RPMI8226 (cell line): ENCODE measurements around the gene RCC1.
"Not testable (repeated sequence)": the region's sequence is repeated elsewhere in the genome, so short reads cannot be mapped to it uniquely, and the experiment has no call there.

Experiments
- DNase-seq: peaks from one replicate; pipeline ENCODE4 v3.0.0-alpha.2; 2015

RCC1 gene, protein sequence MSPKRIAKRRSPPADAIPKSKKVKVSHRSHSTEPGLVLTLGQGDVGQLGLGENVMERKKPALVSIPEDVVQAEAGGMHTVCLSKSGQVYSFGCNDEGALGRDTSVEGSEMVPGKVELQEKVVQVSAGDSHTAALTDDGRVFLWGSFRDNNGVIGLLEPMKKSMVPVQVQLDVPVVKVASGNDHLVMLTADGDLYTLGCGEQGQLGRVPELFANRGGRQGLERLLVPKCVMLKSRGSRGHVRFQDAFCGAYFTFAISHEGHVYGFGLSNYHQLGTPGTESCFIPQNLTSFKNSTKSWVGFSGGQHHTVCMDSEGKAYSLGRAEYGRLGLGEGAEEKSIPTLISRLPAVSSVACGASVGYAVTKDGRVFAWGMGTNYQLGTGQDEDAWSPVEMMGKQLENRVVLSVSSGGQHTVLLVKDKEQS

DNA sequence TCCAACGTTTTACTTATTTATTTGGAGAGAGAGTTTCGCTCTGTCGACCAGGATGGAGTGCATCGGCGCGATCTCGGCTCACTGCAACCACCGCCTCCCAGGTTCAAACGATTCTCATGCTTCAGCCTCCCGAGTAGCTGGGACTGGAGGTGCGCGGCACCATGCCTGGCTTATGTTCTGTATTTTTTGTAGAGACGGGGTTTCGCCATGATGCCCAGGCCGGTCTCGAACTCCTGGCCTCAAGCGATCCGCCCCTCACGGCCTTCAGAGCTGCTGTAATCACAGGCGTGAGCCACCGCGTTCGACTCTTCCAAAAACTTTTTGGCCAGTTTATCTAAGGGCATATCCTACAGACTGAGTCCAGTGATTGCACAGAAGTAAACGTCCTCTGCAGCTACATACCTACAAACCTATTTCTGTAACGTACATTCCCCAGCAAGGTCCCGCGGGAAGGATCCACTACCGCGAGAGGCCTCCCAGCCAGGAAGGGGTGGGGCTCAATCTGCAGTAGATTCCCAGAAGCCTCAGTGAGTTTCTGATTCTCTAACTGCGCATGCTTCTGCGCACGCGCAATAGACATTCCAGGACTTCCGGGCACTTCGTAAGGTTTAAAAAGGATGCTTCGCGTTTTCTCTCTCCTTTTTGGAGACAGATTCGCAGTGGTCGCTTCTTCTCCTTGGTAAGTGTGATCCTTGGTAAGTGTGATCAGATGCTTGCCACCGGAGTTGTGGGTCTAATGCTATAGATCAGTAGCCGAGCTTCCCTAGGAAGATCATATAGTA lies at the start of gene RCC1:
TSS of gene RCC1 (plus strand) at position 638 of the 782 bp plus-strand sequence. CDS start 23,824 bp downstream, outside the sequence.
- DNase-seq = peak; percentile 99

DNA sequence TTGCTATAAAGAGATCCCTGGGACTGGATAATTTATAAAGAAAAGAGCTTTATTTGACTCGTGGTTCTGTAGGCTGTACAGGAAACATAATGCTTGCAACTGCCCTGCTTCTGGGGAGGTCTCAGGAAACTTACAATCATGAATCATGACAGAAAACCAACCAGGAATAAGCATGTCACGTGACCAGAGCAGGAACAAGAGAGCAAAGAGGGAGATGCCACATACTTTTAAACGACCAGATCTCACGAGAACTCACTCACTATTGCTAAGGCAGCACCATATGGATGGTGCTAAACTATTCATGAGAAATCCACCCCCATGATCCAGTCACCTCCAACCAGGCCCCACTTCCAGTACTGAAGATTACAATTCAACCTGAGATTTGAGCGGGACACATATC lies 49.8 kb upstream of the RCC1 start:
- DNase-seq = no peak

GRCh38 chr1:28457678-28458077 lies 48.2 kb upstream of the RCC1 start:
- no peak for DNase-seq

DNA sequence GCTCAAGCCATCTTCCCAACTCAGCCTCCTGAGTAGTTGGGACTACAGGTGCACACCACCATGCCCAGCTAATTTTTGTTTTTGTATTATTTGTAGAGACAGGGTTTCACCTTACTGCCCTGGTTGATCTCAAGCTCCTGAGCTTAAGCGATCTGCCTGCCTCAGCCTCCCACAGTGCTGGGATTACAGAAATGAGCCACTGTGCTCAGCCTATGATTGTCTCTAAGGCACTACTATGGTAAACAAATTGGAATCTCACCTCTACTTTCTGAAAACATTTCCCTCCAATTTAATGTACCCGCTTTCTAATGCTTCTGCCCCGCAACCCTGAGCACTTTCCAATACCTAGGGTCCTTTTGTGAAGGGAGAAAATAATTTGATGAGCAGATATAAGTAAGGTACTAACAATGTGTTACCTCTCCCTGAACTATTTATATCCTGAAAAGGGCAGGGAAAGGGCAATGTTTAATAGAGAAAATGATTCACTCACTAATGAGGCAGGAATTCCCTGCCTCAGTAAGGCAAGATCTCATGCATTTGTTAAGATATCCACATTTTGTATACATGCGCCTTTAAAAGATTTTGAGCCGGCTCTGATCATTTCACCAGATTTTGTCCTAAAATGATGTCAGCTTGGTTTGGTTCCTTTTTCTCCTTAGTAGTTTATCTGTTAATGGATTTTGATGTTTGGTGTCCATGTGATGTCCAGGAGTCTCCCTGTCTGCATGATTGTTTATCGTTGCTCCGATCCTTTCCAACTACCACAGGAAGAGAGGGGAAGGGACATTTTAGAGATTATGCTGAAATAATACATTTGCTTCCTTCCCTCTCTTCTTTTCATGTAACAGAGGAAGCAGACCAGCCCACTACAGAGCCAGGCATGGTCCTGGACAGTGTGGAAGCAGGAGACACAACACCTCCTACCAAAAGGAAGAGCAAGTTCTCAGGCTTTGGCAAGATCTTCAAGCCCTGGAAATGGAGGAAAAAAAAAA lies 47.3 kb upstream of the RCC1 start:
- DNase-seq = no peak

DNA sequence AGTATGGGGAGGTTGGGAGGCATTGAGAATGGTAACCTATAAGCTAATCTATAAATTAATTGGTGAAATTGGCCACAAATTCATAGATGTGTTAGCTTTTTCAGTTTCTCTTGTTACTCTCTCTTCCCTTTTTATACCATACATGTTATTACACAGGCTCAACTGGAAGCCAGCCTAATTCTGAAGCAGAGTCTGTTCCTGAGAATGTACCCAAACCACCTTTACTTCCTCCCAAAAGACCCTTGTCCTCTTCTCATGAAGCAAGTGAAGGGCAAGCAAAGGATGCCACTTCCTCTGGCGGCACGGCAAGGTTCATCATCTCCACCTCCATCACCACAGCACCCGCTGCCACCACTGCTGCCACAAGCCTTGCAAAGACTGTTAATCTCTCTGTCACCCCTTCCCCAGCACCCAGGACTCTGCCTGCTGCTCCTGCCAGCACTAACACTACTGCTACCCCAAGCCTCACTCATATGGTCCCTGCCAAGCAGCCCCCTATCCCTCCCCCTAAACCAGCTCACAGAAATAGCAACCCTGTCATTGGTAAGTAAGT lies 39.5 kb upstream of the RCC1 start:
- no peak for DNase-seq

DNA sequence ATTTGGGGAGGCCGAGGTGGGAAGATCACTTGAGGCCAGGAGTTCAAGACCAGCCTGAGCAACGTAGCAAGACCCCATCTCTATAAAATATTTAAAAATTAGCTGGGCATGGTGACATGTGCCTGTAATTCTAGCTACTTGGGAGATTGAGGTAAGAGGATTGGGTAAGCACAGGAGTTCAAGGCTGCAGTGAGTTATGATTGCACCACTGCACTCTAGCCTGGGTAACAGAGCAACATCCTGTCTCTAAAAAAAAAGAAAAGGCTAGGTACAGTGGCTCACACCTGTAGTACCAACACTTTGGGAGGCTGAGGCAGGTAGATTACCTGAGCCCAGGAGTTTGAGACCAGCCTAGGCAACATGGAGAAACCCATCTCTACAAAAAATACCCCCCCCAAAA lies 35.7 kb upstream of the RCC1 start:
- no peak for DNase-seq

GRCh38 chr1:28479497-28479896 lies 26.3 kb upstream of the RCC1 start:
- DNase-seq = not testable (repeated sequence)

- no peak for DNase-seq
Measured at GRCh38 chr1:28480308-28480707, 25.5 kb upstream of the RCC1 start.

DNA sequence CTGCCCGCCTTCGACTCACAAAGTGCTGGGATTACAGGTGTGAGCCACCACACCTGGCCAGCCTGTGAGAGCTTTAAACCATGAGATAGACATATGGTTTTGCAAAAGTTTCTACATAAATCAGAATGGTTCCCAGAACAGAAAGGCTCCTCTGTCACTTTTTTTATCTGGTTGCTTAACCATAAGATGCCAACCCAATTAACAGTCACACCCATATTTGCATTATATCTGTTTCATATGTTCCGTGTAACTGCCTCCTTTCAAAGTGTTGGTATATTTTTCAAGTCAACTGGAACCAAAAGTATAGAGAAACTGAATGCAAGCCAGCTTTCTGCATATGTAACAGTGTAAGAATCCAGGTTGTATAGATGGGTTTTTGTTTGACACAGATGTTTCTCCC lies 23.7 kb upstream of the RCC1 start:
- no peak for DNase-seq

DNA sequence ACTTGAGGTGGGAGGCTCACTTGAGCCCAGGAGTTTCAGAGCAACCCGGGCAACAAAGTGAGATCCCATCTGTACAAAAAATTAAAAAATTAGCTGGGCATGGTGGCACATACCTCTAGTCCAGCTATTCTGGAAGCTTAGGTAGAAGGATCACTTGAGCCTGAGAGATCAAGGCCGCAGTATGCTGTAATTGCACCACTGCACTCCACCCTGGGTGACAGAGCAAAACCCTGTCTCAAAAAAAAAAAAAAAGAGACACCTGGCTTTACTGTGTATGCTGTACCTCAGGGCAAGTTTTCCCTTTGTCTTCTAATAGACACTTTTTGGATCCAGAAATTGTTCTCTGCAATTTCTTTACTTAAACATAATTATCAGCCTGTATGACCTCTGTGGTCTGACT lies 23.1 kb upstream of the RCC1 start:
- no peak for DNase-seq

- no peak for DNase-seq
Measured at GRCh38 chr1:28494737-28495136, 11.1 kb upstream of the RCC1 start.

DNA sequence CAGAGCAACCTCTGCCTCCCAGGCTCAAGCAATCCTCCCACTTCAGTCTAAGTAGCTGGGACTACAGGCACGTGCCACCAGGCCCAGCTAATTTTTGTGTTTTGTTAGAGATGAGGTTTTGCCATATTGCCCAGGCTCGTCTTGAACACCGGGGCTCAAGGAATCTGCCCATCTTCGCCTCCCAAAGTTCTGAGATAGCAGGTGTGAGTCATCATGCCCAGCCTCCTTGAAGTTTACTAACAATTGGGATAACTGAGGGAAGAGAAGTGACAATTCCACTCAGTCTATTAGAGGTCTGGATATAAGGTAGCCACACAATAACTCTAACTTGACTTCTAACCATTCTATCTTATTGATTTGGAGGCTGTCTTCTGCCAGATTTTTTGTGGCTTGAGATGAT lies 6.3 kb upstream of the RCC1 start:
- DNase-seq = no peak

GRCh38 chr1:28501925-28502324 lies 3.9 kb upstream of the RCC1 start:
- no peak for DNase-seq

GRCh38 chr1:28503117-28503516 lies 2.7 kb upstream of the RCC1 start:
- DNase-seq = no peak

- DNase-seq = no peak
Measured at GRCh38 chr1:28506907-28507246, 1.0 kb downstream of the RCC1 start.

DNA sequence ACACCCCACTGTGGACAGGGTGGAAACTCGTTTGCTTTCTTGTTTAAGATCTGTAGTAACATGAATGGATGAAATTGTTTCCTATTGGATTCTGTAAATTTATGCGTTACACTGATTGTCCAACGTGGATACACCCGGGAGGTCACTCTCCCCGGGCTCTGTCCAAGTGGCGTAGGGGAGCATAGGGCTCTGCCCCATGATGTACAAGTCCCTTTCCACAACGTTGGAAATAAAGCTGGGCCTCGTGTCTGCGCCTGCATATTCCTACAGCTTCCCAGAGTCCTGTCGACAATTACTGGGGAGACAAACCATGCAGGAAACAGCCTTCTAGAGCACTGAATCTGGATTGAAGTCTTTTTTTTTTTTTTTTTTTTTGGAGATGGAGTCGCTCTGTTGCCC lies 1.4 kb downstream of the RCC1 start:
- no peak for DNase-seq

GRCh38 chr1:28507646-28508434 lies 2.0 kb downstream of the RCC1 start:
- no peak for DNase-seq

DNA sequence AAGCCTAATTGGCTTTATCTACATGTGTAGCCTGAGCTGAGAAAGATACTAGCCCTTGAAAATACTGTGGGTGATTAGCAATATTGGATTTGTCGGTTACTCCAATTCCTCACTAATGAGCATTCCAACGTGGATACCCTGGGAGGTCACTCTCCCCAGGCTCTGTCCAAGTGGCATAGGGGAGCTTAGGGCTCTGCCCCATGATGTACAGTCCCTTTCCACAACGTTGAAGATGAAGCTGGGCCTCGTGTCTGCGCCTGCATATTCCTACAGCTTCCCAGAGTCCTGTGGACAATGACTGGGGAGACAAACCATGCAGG lies 2.6 kb downstream of the RCC1 start:
- DNase-seq = no peak

GRCh38 chr1:28509705-28510272 lies 3.9 kb downstream of the RCC1 start:
- DNase-seq = peak; percentile 53

GRCh38 chr1:28510273-28510969 lies 4.6 kb downstream of the RCC1 start:
- DNase-seq = peak; percentile 63

DNA sequence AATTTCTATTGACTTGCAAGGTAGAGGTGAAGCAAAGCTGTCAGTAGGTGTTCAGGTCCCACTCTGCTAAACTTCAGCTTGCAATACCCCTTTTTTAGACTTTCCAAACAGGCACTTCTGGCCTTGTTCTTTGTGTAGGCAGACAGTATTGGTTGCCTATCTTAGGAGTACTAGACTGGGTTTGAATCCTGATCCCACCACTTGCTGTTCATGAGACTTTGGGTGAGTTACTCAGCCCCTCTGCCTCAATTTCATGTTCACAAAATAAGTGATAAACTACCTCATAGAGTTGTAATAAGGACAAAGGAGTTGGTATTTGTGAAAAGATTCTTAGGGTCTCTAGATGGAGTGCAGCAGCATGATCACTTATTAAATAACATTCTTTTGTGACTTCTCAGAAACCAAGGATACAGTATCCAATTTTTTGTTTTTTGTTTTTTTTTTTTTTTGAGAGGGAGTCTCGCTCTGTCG lies 5.2 kb downstream of the RCC1 start:
- no peak for DNase-seq
